ENCODE measurements around the gene CBX8. TPM values are rescaled to one million over a fixed set of nuclear protein-coding genes. Genes with fewer than 3 reads are reported as not detected.
"Not testable (repeated sequence)": the region's sequence is repeated elsewhere in the genome, so short reads cannot be mapped to it uniquely, and the experiment has no call there.

Gene CBX8
- total and polyA plus RNA-seq, 7 experiments from 2014 or later = 0.96 to 11.9 (median 2.7) TPM

DNA sequence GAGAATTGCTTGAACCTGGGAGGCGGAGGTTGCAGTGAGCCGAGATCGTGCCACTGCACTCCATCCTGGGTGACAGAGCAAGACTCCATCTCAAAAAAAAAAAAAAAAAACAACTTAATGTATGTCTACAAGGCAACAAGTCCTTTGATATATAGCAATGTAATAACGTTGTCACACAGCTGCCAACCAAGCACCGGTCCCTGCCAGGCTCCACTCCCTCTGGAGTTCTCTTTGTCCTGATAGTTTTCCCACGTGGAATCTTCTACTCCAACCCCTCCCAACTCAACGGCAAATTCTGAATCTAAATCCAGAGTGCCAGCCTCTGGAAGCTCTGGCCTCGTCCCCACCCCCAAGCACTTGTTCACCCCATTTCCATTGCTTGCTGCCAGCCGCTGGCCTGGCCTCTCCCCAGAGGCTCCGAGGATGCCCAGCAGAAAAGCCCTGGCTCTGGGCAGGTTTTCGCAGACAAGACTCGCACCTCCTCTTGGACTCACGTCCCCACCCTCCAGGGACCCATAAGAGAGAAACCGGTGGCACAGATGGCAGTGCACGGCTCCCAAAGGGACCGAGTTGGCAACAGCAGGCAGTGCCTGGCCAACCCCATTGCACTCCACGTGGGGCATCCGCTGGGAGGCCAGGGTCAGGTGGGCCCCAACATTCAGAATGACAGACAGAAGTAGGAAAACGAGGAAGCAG lies 34.8 kb downstream of the CBX8 start:
- H3K4me3 Mint-ChIP-seq = no peak overlapping the region
- no peaks in the 10 kb centered on the region for H3K4me1 Mint-ChIP-seq
- no peaks in the 10 kb centered on the region for H3K4me1 ChIP-seq (ENCODE audit: control insufficient read depth in 2 of 2, insufficient read depth in 2 of 2, low read length in 2 of 2)
- no peaks in the 10 kb centered on the region for H3K9me3 Mint-ChIP-seq
- H3K27me3 Mint-ChIP-seq = peaks cover 0 to 12% (median 0%) of the 10 kb centered on the region in 5 donors
- H3K36me3 ChIP-seq (ENCODE audit: control insufficient read depth in 2 of 3, insufficient read depth in 3 of 3, low read length in 3 of 3) = no peaks in the 10 kb centered on the region
- DNase-seq (no peak), ATAC-seq (no peak)
- no peaks in the 10 kb centered on the region for H3K36me3 Mint-ChIP-seq
- ChIA-PET POLR2A (no interaction called here), CTCF (no interaction called here)
- H3K27ac ChIP-seq (ENCODE audit: low read depth, low read length) = no peak overlapping the region
- H3K27me3 ChIP-seq (ENCODE audit: control insufficient read depth in 2 of 2, insufficient read depth in 2 of 2, low read length in 2 of 2) = no peaks in the 10 kb centered on the region
- no peaks in the 10 kb centered on the region for H3K9me3 ChIP-seq (ENCODE audit: control insufficient read depth in 2 of 3, low read length in 3 of 3)
- no peak overlapping the region for H3K4me3 ChIP-seq (ENCODE audit: low read length)
- H3K27ac Mint-ChIP-seq = no peak overlapping the region
- intact Hi-C loops (cut with micrococcal nuclease) = no loop called here

DNA sequence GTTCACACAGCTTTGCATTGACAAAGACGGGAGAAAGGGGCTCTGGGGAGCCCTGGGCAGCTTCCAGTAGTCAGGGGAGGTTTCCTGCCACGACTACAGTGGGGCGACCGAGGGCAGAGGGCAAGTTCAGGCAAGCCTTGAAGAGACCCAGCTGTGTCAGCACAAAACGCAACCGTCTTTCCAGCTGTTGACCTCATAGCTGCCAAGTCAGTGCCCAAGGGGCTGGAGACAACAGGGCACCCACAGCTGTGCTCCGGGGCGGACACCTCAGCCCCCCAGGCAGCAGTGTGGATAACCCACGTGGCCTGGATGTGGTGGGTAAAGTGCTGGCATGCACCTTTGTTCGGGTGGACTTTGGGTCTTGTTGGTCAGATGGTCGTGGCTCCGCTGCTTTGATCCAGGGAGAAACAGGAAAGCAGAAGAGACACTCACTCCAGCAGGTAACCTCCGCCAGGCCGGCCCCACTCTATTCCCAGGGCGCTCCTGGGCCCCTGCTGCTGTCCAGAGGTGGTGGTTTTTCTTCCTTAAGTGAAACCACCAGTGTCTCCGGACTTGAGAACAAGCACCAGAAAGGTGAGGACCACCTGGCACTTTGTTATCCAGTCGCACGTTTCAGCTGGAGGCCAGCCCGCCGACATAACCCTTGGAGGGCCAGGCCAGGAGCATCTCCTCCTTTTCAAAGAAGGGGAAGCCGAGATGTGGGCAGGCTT lies 36.5 kb downstream of the CBX8 start:
- no peak overlapping the region for H3K4me3 ChIP-seq (ENCODE audit: low read length)
- peaks cover 0 to 12% (median 4%) of the 10 kb centered on the region in 5 donors for H3K27me3 Mint-ChIP-seq
- no peak overlapping the region for H3K4me3 Mint-ChIP-seq
- H3K9me3 Mint-ChIP-seq = no peaks in the 10 kb centered on the region
- no peaks in the 10 kb centered on the region for H3K9me3 ChIP-seq (ENCODE audit: control insufficient read depth in 2 of 3, low read length in 3 of 3)
- DNase-seq = no peak
- no peak overlapping the region for H3K27ac ChIP-seq (ENCODE audit: low read depth, low read length)
- no peak overlapping the region for H3K27ac Mint-ChIP-seq
- intact Hi-C loops (cut with micrococcal nuclease) = no loop called here
- POLR2A ChIA-PET = no interaction called here
- no peaks in the 10 kb centered on the region for H3K27me3 ChIP-seq (ENCODE audit: control insufficient read depth in 2 of 2, insufficient read depth in 2 of 2, low read length in 2 of 2)
- no peaks in the 10 kb centered on the region for H3K4me1 ChIP-seq (ENCODE audit: control insufficient read depth in 2 of 2, insufficient read depth in 2 of 2, low read length in 2 of 2)
- H3K4me1 Mint-ChIP-seq = no peaks in the 10 kb centered on the region
- H3K36me3 Mint-ChIP-seq = no peaks in the 10 kb centered on the region
- no peaks in the 10 kb centered on the region for H3K36me3 ChIP-seq (ENCODE audit: control insufficient read depth in 2 of 3, insufficient read depth in 3 of 3, low read length in 3 of 3)
- CTCF ChIA-PET = interaction anchor here (1.0 kb wide), 1 partner anchor 15 kb away, joined by 3 read pairs; no protein-coding TSS in a partner anchor
- ATAC-seq = no peak

DNA sequence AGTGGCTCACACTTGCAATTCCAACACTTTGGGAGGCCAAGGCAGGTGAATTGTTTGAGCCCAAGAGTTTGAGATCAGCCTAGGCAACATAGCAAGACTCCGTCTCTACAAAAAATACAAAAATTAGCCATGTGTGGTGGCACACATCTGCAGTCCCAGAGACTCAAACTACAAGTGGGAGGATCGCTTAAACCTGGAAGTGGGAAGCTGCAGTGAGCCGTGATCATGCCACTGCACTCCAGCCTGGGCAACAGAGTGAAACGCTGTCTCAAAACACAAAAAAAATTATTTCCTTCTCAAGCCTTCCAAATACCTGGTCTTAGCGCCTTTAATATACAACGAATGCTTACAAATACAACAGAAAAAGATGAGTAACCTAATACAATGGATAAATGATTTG lies 38.6 kb downstream of the CBX8 start:
- no peaks in the 10 kb centered on the region for H3K4me1 Mint-ChIP-seq
- Histone ChIP-seq H3K4me3 (ENCODE audit: low read length) (no peak overlapping the region), H3K27me3 (ENCODE audit: control insufficient read depth in 2 of 2, insufficient read depth in 2 of 2, low read length in 2 of 2) (no peaks in the 10 kb centered on the region), H3K4me1 (ENCODE audit: control insufficient read depth in 2 of 2, insufficient read depth in 2 of 2, low read length in 2 of 2) (no peaks in the 10 kb centered on the region), H3K36me3 (ENCODE audit: control insufficient read depth in 2 of 3, insufficient read depth in 3 of 3, low read length in 3 of 3) (no peaks in the 10 kb centered on the region), H3K9me3 (ENCODE audit: control insufficient read depth in 2 of 3, low read length in 3 of 3) (no peaks in the 10 kb centered on the region), H3K27ac (ENCODE audit: low read depth, low read length) (no peak overlapping the region)
- H3K4me3 Mint-ChIP-seq = no peak overlapping the region
- ChIA-PET POLR2A (no interaction called here), CTCF (no interaction called here)
- no peaks in the 10 kb centered on the region for H3K9me3 Mint-ChIP-seq
- H3K36me3 Mint-ChIP-seq = no peaks in the 10 kb centered on the region
- H3K27ac Mint-ChIP-seq = no peak overlapping the region
- DNase-seq (no peak), ATAC-seq (no peak)
- intact Hi-C loops (cut with micrococcal nuclease) = no loop called here
- peaks cover 4 to 20% (median 8%) of the 10 kb centered on the region in 5 donors for H3K27me3 Mint-ChIP-seq

DNA sequence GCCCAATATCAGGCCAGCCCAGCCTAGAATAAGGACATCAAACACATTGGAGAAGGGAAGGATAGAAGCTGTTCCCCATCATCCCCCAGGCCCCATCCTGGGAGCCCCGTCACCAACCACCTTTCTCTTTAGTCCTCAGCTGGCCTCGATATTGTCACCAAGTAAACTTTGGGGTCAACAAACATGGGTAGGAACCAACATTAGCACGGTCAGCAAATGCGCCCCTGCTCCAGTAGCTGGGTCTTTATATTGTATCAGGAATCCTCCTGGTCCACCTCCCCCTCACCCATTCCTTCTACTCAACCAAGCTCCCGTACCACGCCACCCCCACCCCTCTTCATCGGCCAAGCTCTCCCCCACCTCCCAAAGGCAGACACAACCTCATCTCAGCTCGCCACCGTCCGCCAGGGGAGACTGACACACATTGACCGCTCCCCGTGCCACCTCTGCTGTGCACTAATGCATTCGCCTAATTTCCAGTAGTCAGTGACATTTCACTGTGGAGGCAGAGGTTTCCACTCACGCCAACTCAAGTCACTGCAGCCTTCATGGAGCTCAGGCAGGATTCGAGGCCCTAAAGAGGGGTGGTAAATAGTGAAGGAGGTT lies 39.6 kb downstream of the CBX8 start:
- H3K27ac Mint-ChIP-seq = no peak overlapping the region
- POLR2A ChIA-PET = interaction anchor here (1.6 kb wide), 1 partner anchor 12 kb away, joined by 3 read pairs; no protein-coding TSS in a partner anchor

DNA sequence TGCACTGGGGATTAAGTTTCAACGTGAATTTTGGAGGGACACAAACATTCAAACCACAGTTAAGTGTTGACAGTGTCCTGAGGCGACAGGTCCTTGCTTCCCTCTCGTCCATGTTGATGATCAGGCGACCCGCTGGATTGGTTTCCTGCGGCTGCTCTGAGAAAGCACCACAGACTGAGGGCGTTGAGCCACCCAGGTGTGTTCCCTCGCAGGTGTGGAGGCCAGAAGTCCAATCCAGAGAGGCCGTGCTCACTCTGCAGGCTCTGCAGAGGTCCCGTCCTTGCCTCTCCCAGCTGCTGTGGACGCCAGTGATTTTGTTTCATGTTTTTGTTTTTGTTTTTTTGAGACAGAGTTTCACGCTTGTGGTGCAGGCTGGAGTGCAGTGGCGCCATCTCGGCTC lies 41.3 kb downstream of the CBX8 start:
- Histone ChIP-seq H3K36me3 (ENCODE audit: control insufficient read depth in 2 of 3, insufficient read depth in 3 of 3, low read length in 3 of 3) (no peaks in the 10 kb centered on the region), H3K4me1 (ENCODE audit: control insufficient read depth in 2 of 2, insufficient read depth in 2 of 2, low read length in 2 of 2) (no peaks in the 10 kb centered on the region), H3K27ac (ENCODE audit: low read depth, low read length) (no peak overlapping the region), H3K9me3 (ENCODE audit: control insufficient read depth in 2 of 3, low read length in 3 of 3) (no peaks in the 10 kb centered on the region), H3K4me3 (ENCODE audit: low read length) (no peak overlapping the region), H3K27me3 (ENCODE audit: control insufficient read depth in 2 of 2, insufficient read depth in 2 of 2, low read length in 2 of 2) (no peaks in the 10 kb centered on the region)
- Mint-ChIP-seq H3K4me1 (no peaks in the 10 kb centered on the region), H3K36me3 (no peaks in the 10 kb centered on the region), H3K4me3 (no peak overlapping the region), H3K9me3 (no peaks in the 10 kb centered on the region), H3K27ac (no peak overlapping the region), H3K27me3 (peaks cover 18 to 37% (median 26%) of the 10 kb centered on the region in 5 donors)
- intact Hi-C loops (cut with micrococcal nuclease) = no loop called here
- CTCF ChIA-PET = no interaction called here
- no peak for DNase-seq
- POLR2A ChIA-PET = no interaction called here
- ATAC-seq = no peak

More for the DNA sequence above, 39.6 kb downstream of the CBX8 start:
- no peaks in the 10 kb centered on the region for H3K9me3 ChIP-seq (ENCODE audit: control insufficient read depth in 2 of 3, low read length in 3 of 3)
- no peak overlapping the region for H3K27ac ChIP-seq (ENCODE audit: low read depth, low read length)
- no peaks in the 10 kb centered on the region for H3K36me3 ChIP-seq (ENCODE audit: control insufficient read depth in 2 of 3, insufficient read depth in 3 of 3, low read length in 3 of 3)
- no peak for ATAC-seq
- Mint-ChIP-seq H3K4me3 (no peak overlapping the region), H3K36me3 (no peaks in the 10 kb centered on the region), H3K4me1 (no peaks in the 10 kb centered on the region), H3K9me3 (no peaks in the 10 kb centered on the region), H3K27me3 (peaks cover 4 to 23% (median 10%) of the 10 kb centered on the region in 5 donors)
- no peaks in the 10 kb centered on the region for H3K4me1 ChIP-seq (ENCODE audit: control insufficient read depth in 2 of 2, insufficient read depth in 2 of 2, low read length in 2 of 2)
- CTCF ChIA-PET = no interaction called here
- DNase-seq = no peak
- intact Hi-C loops (cut with micrococcal nuclease) = no loop called here
- H3K4me3 ChIP-seq (ENCODE audit: low read length) = no peak overlapping the region
- no peaks in the 10 kb centered on the region for H3K27me3 ChIP-seq (ENCODE audit: control insufficient read depth in 2 of 2, insufficient read depth in 2 of 2, low read length in 2 of 2)

DNA sequence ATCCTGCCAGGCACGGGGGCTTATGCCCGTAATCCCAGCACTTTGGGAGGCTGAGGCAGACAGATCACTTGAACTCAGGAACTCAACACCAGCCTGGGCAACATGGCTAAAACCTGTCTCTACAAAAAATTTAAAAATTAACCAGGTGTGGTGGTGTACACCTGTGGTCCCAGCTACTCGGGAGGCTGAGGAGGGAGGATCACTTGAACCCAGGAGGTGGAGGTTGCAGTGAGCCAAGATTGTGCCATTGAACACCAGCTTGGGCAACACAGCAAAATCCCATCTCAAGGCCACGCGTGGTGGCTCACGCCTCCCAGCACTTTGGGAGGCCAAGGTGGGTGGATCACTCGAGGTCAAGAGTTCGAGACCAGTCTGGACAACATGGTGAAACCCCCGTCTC lies 42.0 kb downstream of the CBX8 start:
- H3K27ac ChIP-seq (ENCODE audit: low read depth, low read length); H3K4me1 Mint-ChIP-seq; H3K36me3 Mint-ChIP-seq; intact Hi-C loops (cut with micrococcal nuclease); H3K4me3 Mint-ChIP-seq; CTCF ChIA-PET; DNase-seq; H3K9me3 Mint-ChIP-seq; H3K4me3 ChIP-seq (ENCODE audit: low read length); H3K27me3 ChIP-seq (ENCODE audit: control insufficient read depth in 2 of 2, insufficient read depth in 2 of 2, low read length in 2 of 2); H3K36me3 ChIP-seq (ENCODE audit: control insufficient read depth in 2 of 3, insufficient read depth in 3 of 3, low read length in 3 of 3); H3K4me1 ChIP-seq (ENCODE audit: control insufficient read depth in 2 of 2, insufficient read depth in 2 of 2, low read length in 2 of 2); H3K27ac Mint-ChIP-seq; ATAC-seq; H3K9me3 ChIP-seq (ENCODE audit: control insufficient read depth in 2 of 3, low read length in 3 of 3); POLR2A ChIA-PET: not testable (repeated sequence)
- H3K27me3 Mint-ChIP-seq = peaks cover 19 to 41% (median 27%) of the 10 kb centered on the region in 5 donors

Data from naive thymus-derived CD4-positive, alpha-beta T cell (primary cell).